GM12874 (cell line): ENCODE measurements around the gene ZNF3.

ENCODE experiments used
- CTCF ChIP-seq: IDR thresholded peaks from 2 replicates; pipeline ENCODE4 v1.5.1; 2011; ENCODE audit warnings: low read depth, mild to moderate bottlenecking, control low read depth, low read length, moderate library complexity; ENCODE audit not compliant: insufficient read depth

The ZNF3 gene

GRCh38 chr7:100095704-100096103, 14.2 kb upstream of the ZNF3 start:
- TF ChIP-seq CTCF = no peak

GRCh38 chr7:100095289-100095688, 13.8 kb upstream of the ZNF3 start:
- no peak for TF ChIP-seq CTCF

- TF ChIP-seq CTCF = no peak
Measured at GRCh38 chr7:100093925-100094486, 12.5 kb upstream of the ZNF3 start.

- no peak for TF ChIP-seq CTCF
Measured at GRCh38 chr7:100093498-100093897, 12.0 kb upstream of the ZNF3 start.

GRCh38 chr7:100093054-100093453, 11.5 kb upstream of the ZNF3 start:
- no peak for TF ChIP-seq CTCF

GRCh38 chr7:100091411-100092181, 10.1 kb upstream of the ZNF3 start:
- no peak for TF ChIP-seq CTCF

- TF ChIP-seq CTCF = no peak
Measured at GRCh38 chr7:100090527-100091410, 9.2 kb upstream of the ZNF3 start.
